Retinal pigment epithelial cell (primary cell): ENCODE measurements around the gene TAB2.

ENCODE experiments used
- DNase-seq: peaks from one replicate; pipeline ENCODE4 v3.0.0-alpha.2; 2010; ENCODE audit warnings: low read depth
- H3K4me3 ChIP-seq: 2 replicates; pipeline ENCODE4 v1.5.1; 2011; ENCODE audit warnings: mild to moderate bottlenecking, low read length, control low read depth, moderate library complexity
- CTCF ChIP-seq: conservative IDR thresholded peaks from 2 replicates; pipeline ENCODE4 v1.5.1; 2011; ENCODE audit warnings: low read depth, low read length, control low read depth, inconsistent platforms

TAB2 gene

GRCh38 chr6:149380523-149380922, 63.0 kb downstream of the TAB2 start:
- no peak for DNase-seq

DNA sequence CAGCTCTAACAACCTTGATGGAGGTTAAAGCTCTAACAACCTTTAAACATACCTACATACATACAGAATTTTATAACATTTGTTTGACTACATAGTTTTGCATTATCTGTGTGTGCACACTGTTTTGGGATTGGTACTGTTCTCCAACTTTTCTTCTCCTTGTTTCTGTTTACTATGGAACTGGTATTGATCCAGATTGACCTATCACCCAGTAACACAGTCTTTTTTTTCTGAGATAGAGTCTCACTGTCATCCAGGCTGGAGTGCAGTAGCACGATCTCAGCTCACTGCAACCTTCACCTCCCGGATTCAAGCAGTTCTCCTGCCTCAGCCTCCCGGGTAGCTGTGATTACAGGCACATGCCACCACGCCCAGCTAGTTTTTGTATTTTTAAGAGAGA, 65.9 kb downstream of the TAB2 start:
- DNase-seq, result no peak
- no peak for TF ChIP-seq CTCF
- H3K4me3 ChIP-seq, result no peak overlapping the region

More at GRCh38 chr6:149380523-149380922, 63.0 kb downstream of the TAB2 start:
- no peak for TF ChIP-seq CTCF
- H3K4me3 ChIP-seq, result no peak overlapping the region

GRCh38 chr6:149384464-149384863, 67.0 kb downstream of the TAB2 start:
- no peak overlapping the region for H3K4me3 ChIP-seq
- TF ChIP-seq CTCF, result no peak
- no peak for DNase-seq

DNA sequence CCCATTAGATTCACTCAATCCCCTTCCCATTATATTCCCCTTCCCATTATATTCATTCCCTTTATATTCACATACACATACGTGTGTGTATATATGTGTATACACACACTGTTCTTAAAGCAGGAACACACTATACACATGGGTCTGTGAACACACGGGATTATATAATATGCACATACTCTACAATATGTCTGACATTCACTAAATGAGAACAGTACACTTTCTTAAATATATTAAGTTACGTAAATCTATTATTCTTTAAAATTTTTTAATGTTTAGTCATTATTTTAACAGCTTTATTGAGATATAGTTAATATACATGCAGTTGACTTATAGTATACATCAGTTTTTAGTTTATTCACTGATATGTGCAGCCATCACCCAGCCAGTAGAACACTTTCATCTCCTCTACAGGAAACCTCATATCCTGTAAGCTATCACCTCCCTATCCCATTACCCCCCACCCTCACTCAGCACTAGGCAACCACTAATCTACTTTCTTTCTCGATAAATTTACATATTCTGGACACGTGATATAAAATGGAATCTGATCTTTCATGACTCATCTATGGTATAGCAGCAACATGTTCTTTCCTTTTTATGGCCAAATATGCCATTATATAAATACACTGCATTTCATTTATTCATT, 68.6 kb downstream of the TAB2 start:
- no peak overlapping the region for H3K4me3 ChIP-seq
- TF ChIP-seq CTCF, result no peak
- DNase-seq, result no peak

GRCh38 chr6:149387779-149388512, 70.4 kb downstream of the TAB2 start:
- DNase-seq, result no peak
- no peak for TF ChIP-seq CTCF

DNA sequence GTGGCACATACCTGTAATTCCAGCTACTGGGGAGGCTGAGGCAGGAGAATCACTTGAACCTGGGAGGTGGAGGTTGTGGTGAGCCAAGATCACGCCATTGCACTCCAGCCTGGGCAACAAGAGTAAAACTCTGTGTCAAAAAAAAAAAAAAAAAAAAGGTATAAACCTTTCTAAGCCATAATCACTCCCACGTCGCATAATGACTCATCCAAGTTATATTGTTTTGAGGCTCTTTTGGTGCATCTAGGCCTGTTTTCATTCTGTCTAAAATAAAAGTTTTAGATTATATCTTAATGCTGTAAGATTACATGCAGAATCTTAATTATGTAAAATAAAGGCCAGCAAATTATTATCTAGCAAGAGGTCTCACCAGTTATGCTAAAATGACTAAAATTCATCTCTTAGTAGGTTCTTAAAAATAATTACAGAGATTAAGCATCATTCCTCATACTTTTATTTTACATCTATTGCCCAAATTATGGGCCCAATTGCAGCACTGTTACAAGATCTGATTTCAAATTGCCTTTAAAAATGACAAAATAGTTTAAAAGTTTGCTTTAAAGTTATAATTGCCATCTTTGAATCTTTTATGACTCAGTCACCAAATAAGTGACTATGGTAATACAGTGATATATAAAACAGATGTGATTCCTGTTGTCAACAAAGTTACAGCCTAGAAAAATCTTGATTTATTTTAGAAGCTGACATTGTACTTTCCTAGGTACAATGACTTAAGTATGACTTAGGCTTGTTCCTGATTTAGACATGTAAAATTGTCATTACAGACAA, 72.2 kb downstream of the TAB2 start:
- H3K4me3 ChIP-seq, result no peak overlapping the region
- no peak for TF ChIP-seq CTCF
- no peak for DNase-seq

More at GRCh38 chr6:149387779-149388512, 70.4 kb downstream of the TAB2 start:
- no peak overlapping the region for H3K4me3 ChIP-seq
